BJ (cell line): Measurements from ENCODE around the gene CAMK2D. TPM values are rescaled to one million over a fixed set of nuclear protein-coding genes. Genes with fewer than 3 reads are reported as not detected.

Experiments used
- CTCF ChIA-PET: fragments of 350-600 bp; formaldehyde crosslinking; extraction: SDS; loops from one replicate; lab custom pipeline; 2021; ENCODE audit warnings: antibody characterized with exemption, inconsistent platforms; lab: Yijun Ruan, JAX
- POLR2A ChIA-PET: fragments of 300-600 bp; sonication (Branson Sonifier 250); formaldehyde crosslinking; extraction: SDS; loops from one replicate; lab custom pipeline; 2021; ENCODE audit warnings: antibody characterized with exemption; lab: Charles Lee
- DNase-seq: peaks from one replicate; pipeline ENCODE4 v3.0.0-alpha.2; 2011; ENCODE audit warnings: low read depth
- H3K27me3 ChIP-seq: 2 replicates; pipeline ENCODE4 v1.6.0; 2011; ENCODE audit warnings: low read length; ENCODE audit not compliant: control insufficient read depth, insufficient read depth
- H3K36me3 ChIP-seq: 2 replicates; pipeline ENCODE4 v1.5.1; 2011; ENCODE audit warnings: low read length; ENCODE audit not compliant: control insufficient read depth, insufficient read depth
- H3K4me3 ChIP-seq: 2 replicates; pipeline ENCODE4 v1.5.1; 2011; ENCODE audit warnings: low read depth, mild to moderate bottlenecking, control low read depth, low read length
- polyA plus RNA-seq: library from polyadenylated mRNA; depleted of rRNA; stranded (reverse); fragments of >200 nt; gene quantifications from 2 replicates; pipeline ENCODE4 v1.2.3, GENCODE V29; 2011
- TF ChIP-seq, protein P1 (sequence below): IDR thresholded peaks from 2 replicates; pipeline ENCODE4 v1.5.1; 2011; ENCODE audit warnings: low read depth, mild to moderate bottlenecking, control low read depth, inconsistent platforms, low read length, moderate library complexity; ENCODE audit not compliant: insufficient read depth

The CAMK2D gene
- polyA plus RNA-seq, 1 experiment: 41.8 TPM

DNA sequence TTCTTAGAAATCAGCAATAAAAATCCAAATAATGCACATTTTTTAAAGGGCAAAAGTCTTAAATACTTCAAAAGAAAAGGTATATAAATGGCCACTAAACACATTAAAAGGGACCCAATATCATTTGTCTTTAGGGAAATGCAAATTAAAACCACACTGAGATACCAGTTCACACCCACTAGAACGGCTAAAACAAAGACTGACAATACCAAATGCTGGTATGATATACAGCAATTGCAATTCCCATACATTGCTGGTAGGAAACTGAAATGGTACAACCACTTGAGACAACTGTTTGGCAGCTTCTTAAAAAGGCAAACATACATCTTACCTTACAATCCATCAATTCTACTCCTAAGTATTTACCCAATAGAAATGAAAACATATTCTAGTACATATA, 33.7 kb downstream of the CAMK2D start:
- DNase-seq: no peak
- no peaks in the 10 kb centered on the region for H3K27me3 ChIP-seq
- no peaks in the 10 kb centered on the region for H3K36me3 ChIP-seq
- ChIA-PET POLR2A (no interaction called here), CTCF (no interaction called here)
- TF ChIP-seq, protein P1, sequence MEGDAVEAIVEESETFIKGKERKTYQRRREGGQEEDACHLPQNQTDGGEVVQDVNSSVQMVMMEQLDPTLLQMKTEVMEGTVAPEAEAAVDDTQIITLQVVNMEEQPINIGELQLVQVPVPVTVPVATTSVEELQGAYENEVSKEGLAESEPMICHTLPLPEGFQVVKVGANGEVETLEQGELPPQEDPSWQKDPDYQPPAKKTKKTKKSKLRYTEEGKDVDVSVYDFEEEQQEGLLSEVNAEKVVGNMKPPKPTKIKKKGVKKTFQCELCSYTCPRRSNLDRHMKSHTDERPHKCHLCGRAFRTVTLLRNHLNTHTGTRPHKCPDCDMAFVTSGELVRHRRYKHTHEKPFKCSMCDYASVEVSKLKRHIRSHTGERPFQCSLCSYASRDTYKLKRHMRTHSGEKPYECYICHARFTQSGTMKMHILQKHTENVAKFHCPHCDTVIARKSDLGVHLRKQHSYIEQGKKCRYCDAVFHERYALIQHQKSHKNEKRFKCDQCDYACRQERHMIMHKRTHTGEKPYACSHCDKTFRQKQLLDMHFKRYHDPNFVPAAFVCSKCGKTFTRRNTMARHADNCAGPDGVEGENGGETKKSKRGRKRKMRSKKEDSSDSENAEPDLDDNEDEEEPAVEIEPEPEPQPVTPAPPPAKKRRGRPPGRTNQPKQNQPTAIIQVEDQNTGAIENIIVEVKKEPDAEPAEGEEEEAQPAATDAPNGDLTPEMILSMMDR: no peak
- H3K4me3 ChIP-seq: no peak overlapping the region

DNA sequence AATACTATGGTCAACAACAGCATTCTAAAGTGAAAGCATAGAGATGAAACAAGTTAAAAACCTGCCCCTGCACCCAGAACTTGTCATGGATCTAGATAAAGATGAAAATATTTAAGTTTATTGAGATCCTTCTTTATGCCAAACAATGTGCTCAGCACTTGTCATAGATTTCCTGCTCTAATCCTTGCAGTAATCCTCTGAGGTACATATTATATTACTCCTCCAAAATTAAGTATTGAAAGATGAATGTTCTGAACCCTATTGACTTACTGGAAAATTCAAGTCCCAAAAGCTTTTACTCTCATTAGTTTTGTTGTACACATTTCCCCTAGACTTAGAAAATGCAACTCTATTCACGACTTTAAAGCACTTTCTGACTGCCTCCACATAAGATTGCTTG, 35.6 kb downstream of the CAMK2D start:
- Histone ChIP-seq H3K27me3 (no peaks in the 10 kb centered on the region), H3K4me3 (no peak overlapping the region), H3K36me3 (no peaks in the 10 kb centered on the region)
- POLR2A ChIA-PET: no interaction called here
- TF ChIP-seq, protein P1: no peak
- CTCF ChIA-PET: no interaction called here
- DNase-seq: no peak

DNA sequence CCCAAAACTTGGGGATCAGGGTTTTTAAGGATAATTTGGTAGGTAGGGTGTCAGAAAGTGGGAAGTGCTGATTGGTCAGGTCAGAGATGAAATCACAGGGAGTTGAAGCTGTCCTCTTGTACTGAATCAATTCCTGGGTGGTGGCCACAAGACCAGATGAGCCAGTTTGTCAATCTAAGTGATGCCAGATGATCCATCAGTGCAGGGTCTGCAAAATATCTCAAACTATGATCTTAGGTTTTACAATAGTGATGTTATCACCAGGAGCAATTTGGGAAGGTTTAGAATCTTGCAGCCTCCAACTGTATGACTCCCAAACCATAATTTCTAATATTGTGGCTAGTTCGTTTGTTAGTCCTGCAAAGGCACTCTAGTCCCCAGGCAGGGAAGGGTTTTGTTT, 43.3 kb downstream of the CAMK2D start:
- CTCF ChIA-PET: no interaction called here
- POLR2A ChIA-PET: interaction anchor here (0.5 kb wide), 1 partner anchor 275 kb away, joined by 4 read pairs; no protein-coding TSS in a partner anchor
- H3K36me3 ChIP-seq: no peaks in the 10 kb centered on the region
- no peak for DNase-seq
- H3K4me3 ChIP-seq: no peak overlapping the region
- TF ChIP-seq, protein P1: no peak
- H3K27me3 ChIP-seq: no peaks in the 10 kb centered on the region

DNA sequence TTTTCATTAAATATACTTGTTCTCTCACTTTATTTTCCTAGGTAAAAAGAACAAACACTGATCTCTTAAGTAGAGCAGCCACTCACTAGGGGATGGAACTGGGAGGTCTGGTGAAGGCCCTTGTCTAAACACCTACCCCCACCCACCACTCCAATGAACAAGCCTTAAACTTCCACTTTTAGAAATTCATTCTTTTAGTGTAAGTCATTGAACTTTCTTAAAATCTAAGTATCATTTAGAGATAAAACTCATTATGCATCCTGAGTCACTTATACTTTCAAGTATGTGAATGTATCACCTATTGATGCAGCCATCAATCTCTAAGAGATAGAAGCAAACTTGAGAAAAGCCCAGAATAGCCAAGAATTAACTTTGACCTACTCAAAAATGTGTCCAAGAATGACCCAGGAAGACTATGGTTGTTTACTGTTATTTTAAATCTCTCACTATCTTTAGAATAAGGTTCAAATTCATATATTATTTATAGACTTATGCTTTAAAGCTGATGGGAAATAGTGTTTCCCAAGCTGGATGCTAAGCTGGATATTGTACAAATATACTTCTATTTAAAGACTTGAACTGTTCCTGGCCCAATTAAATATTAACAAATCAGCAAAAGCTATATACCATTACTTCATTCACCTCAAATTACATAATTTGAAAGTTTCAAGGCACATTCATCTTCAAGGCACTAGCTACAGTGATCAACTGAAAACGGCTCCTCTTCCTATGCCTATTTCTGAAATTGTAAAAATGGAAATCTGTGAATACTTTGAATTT, 49.5 kb downstream of the CAMK2D start:
- CTCF ChIA-PET: interaction anchor here (2.2 kb wide), 1 partner anchor 11 kb away, joined by 8 read pairs; no protein-coding TSS in a partner anchor
- TF ChIP-seq, protein P1: no peak
- no peak for DNase-seq
- H3K36me3 ChIP-seq: no peaks in the 10 kb centered on the region
- POLR2A ChIA-PET: interaction anchor here (0.6 kb wide), 1 partner anchor 97 kb away, joined by 3 read pairs; no protein-coding TSS in a partner anchor
- H3K27me3 ChIP-seq: no peaks in the 10 kb centered on the region
- H3K4me3 ChIP-seq: no peak overlapping the region

DNA sequence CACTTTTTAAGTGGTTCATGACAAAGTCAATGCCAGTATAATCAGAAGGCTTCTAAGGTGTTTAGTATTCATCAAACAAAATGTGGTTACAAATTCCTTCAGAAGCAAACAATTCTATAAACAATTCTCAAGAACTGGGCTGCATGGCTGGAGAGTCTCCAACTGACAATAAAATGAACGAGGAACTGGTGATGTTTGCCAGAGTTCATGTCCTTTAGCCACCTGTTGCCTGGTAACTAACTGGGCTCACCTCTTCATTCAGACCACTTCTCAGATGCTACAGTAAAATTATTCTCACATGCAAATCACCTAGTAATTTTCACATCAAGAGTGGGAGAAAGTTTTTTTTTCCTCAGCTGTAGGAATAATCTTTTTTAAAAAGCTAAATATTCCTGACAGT, 53.3 kb downstream of the CAMK2D start:
- POLR2A ChIA-PET: no interaction called here
- CTCF ChIA-PET: no interaction called here
- TF ChIP-seq, protein P1: no peak
- Histone ChIP-seq H3K27me3 (no peaks in the 10 kb centered on the region), H3K4me3 (no peak overlapping the region), H3K36me3 (no peaks in the 10 kb centered on the region)
- DNase-seq: peak; percentile 11
